ENCODE data around the gene SRA1.

- TF ChIP-seq GTF2F1 (IDR thresholded peaks at IDR 0.05; ENCODE audit: borderline replicate concordance, low read depth, low read length) (no peak), CTCF (IDR thresholded peaks at IDR 0.05; ENCODE audit: control extremely low read depth in 1 of 3, insufficient read depth in 1 of 3, low read depth in 1 of 3, low read length in 3 of 3) (no peak), POLR2A (IDR thresholded peaks at IDR 0.05; ENCODE audit: control extremely low read depth in 1 of 2, low read depth in 2 of 2, low read length in 2 of 2) (no peak), CEBPB (IDR thresholded peaks at IDR 0.05; ENCODE audit: low read depth, low read length) (no peak), SP2 (IDR thresholded peaks at IDR 0.05; ENCODE audit: low read length) (no peak)
These were observed 10.0 kb upstream of the SRA1 start for GRCh38 chr5:140567136-140567818.

All from H1 (cell line).